Esophagus squamous epithelium (tissue), 4 donors: ENCODE measurements around the gene PRR23A.

Experiments
- CTCF ChIP-seq, 6 experiments: fragments of 450-650 bp in 4 of 6; fragments of 200-600 bp in 2 of 6; sonication (generic) in 2 of 6; IDR thresholded peaks; one replicate each; pipeline ENCODE4 v1.5.1; 2016 to 2019; ENCODE audit warnings: antibody characterized with exemption in 6 of 6, mild to moderate bottlenecking in 4 of 6, moderate library complexity in 4 of 6
- POLR2A ChIP-seq, 4 donors: fragments of 450-650 bp; IDR thresholded peaks; one replicate each; pipeline ENCODE4 v1.6.1; 2017; ENCODE audit warnings: antibody characterized with exemption in 4 of 4, mild to moderate bottlenecking in 4 of 4, moderate library complexity in 3 of 4

GRCh38 chr3:138976047-138976446, 30.0 kb downstream of the PRR23A start:
- TF ChIP-seq CTCF (IDR thresholded peaks at IDR 0.05) (no peak), POLR2A (IDR thresholded peaks at IDR 0.05) (no peak)
